ENCODE measurements around the gene ACSL4. TPM values are rescaled to one million over a fixed set of nuclear protein-coding genes. Genes with fewer than 3 reads are reported as not detected.
A peak's percentile ranks its signal among the peaks of the same experiment; 100 is the strongest.
"Not testable (repeated sequence)": the region's sequence is repeated elsewhere in the genome, so short reads cannot be mapped to it uniquely, and the experiment has no call there.

ACSL4 gene
- total RNA-seq, 3 donors from 2014 or later = 77.3 to 101 (median 78.9) TPM

DNA sequence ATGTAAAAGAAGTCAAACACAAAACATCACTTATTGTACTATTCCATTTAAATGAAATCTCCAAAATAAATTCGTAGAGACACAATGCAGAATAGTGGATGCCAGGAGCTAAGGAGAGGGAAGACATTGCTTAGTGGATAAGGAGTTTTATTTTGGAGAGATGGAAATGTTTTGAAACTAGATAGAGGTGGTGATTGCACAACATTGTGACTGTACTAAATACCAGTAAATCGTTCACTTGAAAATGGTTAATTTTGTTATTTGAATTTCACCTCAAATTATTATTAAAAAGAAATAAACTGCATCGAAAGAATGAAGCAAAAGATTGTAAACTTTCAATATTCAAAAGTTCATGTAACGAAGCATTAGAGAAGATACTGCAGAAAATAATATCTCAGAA is 9.7 kb upstream of the ACSL4 start:
- intact Hi-C loops (cut with DNase I; ENCODE audit: low total_unique reads) = no loop called here
- no peak for TF ChIP-seq POLR2AphosphoS5 (IDR thresholded peaks at IDR 0.05)
- no peaks in the 10 kb centered on the region for H3K9me3 ChIP-seq
- no peak for DNase-seq (ENCODE audit: low spot score in 2 of 2)
- H3K4me1 ChIP-seq = no peaks in the 10 kb centered on the region
- no peak overlapping the region for H3K4me3 ChIP-seq
- no peak overlapping the region for H3K27ac ChIP-seq
- H3K36me3 ChIP-seq = no peaks in the 10 kb centered on the region
- peaks cover 0 to 40% of the 10 kb centered on the region in 2 donors for H3K27me3 ChIP-seq

DNA sequence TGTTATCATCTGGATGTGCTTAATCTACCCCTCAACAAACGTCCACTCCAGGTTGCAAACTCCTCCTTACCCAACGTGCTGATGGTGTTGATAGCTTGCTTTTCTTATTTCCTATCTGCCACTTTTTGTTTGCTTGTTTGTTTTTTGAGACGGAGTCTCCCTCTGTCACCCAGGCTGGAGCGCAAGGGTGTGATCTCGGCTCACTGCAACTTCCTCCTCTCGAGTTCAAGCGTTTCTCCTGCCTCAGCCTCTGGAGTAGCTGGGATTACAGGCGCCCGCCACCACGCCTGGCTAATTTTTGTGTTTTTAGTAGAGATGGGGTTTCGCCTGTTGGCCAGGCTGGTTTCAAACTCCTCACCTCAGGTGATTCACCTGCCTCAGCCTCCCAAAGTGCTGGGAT is 7.8 kb upstream of the ACSL4 start:
- H3K9me3 ChIP-seq; H3K36me3 ChIP-seq; H3K4me3 ChIP-seq; intact Hi-C loops (cut with DNase I; ENCODE audit: low total_unique reads); H3K27ac ChIP-seq; H3K4me1 ChIP-seq; DNase-seq (ENCODE audit: low spot score in 2 of 2): not testable (repeated sequence)
- peaks cover 0 to 46% of the 10 kb centered on the region in 2 donors for H3K27me3 ChIP-seq

- Histone ChIP-seq H3K9me3 (no peaks in the 10 kb centered on the region), H3K4me1 (no peaks in the 10 kb centered on the region), H3K36me3 (no peaks in the 10 kb centered on the region), H3K4me3 (no peak overlapping the region), H3K27ac (no peak overlapping the region), H3K27me3 (peaks cover 0 to 45% of the 10 kb centered on the region in 2 donors)
- DNase-seq (ENCODE audit: low spot score in 2 of 2) = no peak
- TF ChIP-seq, protein P1, sequence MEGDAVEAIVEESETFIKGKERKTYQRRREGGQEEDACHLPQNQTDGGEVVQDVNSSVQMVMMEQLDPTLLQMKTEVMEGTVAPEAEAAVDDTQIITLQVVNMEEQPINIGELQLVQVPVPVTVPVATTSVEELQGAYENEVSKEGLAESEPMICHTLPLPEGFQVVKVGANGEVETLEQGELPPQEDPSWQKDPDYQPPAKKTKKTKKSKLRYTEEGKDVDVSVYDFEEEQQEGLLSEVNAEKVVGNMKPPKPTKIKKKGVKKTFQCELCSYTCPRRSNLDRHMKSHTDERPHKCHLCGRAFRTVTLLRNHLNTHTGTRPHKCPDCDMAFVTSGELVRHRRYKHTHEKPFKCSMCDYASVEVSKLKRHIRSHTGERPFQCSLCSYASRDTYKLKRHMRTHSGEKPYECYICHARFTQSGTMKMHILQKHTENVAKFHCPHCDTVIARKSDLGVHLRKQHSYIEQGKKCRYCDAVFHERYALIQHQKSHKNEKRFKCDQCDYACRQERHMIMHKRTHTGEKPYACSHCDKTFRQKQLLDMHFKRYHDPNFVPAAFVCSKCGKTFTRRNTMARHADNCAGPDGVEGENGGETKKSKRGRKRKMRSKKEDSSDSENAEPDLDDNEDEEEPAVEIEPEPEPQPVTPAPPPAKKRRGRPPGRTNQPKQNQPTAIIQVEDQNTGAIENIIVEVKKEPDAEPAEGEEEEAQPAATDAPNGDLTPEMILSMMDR (IDR thresholded peaks at IDR 0.05) = no peak
- no peak for TF ChIP-seq POLR2AphosphoS5 (IDR thresholded peaks at IDR 0.05)
- no peak for TF ChIP-seq POLR2A (IDR thresholded peaks at IDR 0.05)
- intact Hi-C loops (cut with DNase I; ENCODE audit: low total_unique reads) = no loop called here
These were observed 7.4 kb upstream of the ACSL4 start for GRCh38 chrX:109740433-109740809.

- intact Hi-C loops (cut with DNase I; ENCODE audit: low total_unique reads) = no loop called here
- DNase-seq (ENCODE audit: low spot score in 2 of 2) = peak in 1 of 2 donors; percentile 33
- no peaks in the 10 kb centered on the region for H3K9me3 ChIP-seq
These were observed 6.8 kb upstream of the ACSL4 start for GRCh38 chrX:109739625-109740432.

GRCh38 chrX:109735202-109735744 is 2.2 kb upstream of the ACSL4 start:
- H3K4me1 ChIP-seq = no peaks in the 10 kb centered on the region
- intact Hi-C loops (cut with DNase I; ENCODE audit: low total_unique reads) = no loop called here

More at GRCh38 chrX:109739625-109740432, 6.8 kb upstream of the ACSL4 start:
- TF ChIP-seq POLR2A (IDR thresholded peaks at IDR 0.05) (no peak), POLR2AphosphoS5 (IDR thresholded peaks at IDR 0.05) (no peak)
- TF ChIP-seq, protein P1 (IDR thresholded peaks at IDR 0.05) = no peak
- Histone ChIP-seq H3K27me3 (peaks cover 0 to 41% of the 10 kb centered on the region in 2 donors), H3K4me3 (no peak overlapping the region), H3K4me1 (no peaks in the 10 kb centered on the region), H3K27ac (peak overlapping the region in 1 of 2 donors; percentile 12), H3K36me3 (no peaks in the 10 kb centered on the region)

More at GRCh38 chrX:109735202-109735744, 2.2 kb upstream of the ACSL4 start:
- no peak for DNase-seq (ENCODE audit: low spot score in 2 of 2)
- peak overlapping the region; percentile 7 to 15 for H3K27ac ChIP-seq
- H3K27me3 ChIP-seq = peaks cover 0 to 49% of the 10 kb centered on the region in 2 donors
- TF ChIP-seq, protein P1 (IDR thresholded peaks at IDR 0.05) = no peak
- TF ChIP-seq POLR2A (IDR thresholded peaks at IDR 0.05) (no peak), POLR2AphosphoS5 (IDR thresholded peaks at IDR 0.05) (no peak)
- H3K36me3 ChIP-seq = no peaks in the 10 kb centered on the region
- H3K4me3 ChIP-seq = no peak overlapping the region
- no peaks in the 10 kb centered on the region for H3K9me3 ChIP-seq

Data from breast epithelium (tissue), 4 donors.